Thyroid gland (tissue), 4 donors: ENCODE results near the gene KCNIP4.

Source experiments
- POLR2A ChIP-seq, 2 donors: fragments of 450-650 bp; IDR thresholded peaks; one replicate each; pipeline ENCODE4 v1.6.1; 2017; ENCODE audit warnings: antibody characterized with exemption in 2 of 2, mild to moderate bottlenecking in 2 of 2, moderate library complexity in 1 of 2
- TF ChIP-seq, protein P1 (sequence below), 6 experiments: fragments of 200-600 bp in 3 of 6; fragments of 450-650 bp in 3 of 6; sonication (generic) in 3 of 6; IDR thresholded peaks; one replicate each; pipeline ENCODE4 v1.5.1; 2016 to 2019; ENCODE audit warnings: antibody characterized with exemption in 6 of 6, mild to moderate bottlenecking in 2 of 6, inconsistent platforms in 1 of 6, moderate library complexity in 1 of 6

DNA sequence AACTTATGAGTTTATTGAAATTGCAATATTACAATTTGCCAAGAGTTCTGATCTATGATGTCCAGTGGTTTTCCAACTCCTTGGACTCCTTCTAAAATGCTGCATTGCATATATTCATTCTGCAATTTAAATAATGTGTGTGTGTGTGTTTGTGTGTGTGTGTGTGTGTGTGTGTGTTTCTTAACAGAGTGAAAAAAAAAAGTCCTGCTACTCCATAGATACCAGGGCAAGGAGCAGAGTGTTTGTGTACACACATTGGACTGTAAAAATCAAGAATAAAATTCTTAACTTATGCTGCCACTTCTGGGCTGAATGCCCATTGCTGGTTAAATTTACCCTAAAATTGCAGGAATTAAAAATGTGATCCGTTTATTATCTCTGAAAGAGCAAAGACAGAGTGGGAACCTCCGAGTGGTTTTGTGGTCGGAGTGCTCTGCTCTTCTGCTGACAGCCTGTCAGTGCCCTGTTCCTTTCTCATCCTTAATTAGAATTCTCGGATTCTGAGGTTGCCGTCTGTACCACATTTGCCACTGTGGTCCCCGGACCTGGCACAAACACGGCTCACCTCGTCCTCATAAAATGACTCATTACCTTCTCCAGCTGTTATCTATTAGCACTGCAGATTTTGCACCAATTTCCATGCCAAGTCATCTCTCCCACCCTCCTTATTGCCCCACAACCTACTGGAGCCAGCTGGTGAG lies 355.5 kb downstream of the KCNIP4 start:
- TF ChIP-seq POLR2A (IDR thresholded peaks at IDR 0.05) = no peak
- TF ChIP-seq, protein P1, sequence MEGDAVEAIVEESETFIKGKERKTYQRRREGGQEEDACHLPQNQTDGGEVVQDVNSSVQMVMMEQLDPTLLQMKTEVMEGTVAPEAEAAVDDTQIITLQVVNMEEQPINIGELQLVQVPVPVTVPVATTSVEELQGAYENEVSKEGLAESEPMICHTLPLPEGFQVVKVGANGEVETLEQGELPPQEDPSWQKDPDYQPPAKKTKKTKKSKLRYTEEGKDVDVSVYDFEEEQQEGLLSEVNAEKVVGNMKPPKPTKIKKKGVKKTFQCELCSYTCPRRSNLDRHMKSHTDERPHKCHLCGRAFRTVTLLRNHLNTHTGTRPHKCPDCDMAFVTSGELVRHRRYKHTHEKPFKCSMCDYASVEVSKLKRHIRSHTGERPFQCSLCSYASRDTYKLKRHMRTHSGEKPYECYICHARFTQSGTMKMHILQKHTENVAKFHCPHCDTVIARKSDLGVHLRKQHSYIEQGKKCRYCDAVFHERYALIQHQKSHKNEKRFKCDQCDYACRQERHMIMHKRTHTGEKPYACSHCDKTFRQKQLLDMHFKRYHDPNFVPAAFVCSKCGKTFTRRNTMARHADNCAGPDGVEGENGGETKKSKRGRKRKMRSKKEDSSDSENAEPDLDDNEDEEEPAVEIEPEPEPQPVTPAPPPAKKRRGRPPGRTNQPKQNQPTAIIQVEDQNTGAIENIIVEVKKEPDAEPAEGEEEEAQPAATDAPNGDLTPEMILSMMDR (IDR thresholded peaks at IDR 0.05) = no peak
